Left forelimb (tissue), 1 donor: ENCODE measurements around the gene TRAF3IP1.

Source experiments
- DNase-seq: peaks from one replicate; pipeline ENCODE4 v3.0.0-alpha.2; 2018; ENCODE audit warnings: low spot score

The TRAF3IP1 gene

DNA sequence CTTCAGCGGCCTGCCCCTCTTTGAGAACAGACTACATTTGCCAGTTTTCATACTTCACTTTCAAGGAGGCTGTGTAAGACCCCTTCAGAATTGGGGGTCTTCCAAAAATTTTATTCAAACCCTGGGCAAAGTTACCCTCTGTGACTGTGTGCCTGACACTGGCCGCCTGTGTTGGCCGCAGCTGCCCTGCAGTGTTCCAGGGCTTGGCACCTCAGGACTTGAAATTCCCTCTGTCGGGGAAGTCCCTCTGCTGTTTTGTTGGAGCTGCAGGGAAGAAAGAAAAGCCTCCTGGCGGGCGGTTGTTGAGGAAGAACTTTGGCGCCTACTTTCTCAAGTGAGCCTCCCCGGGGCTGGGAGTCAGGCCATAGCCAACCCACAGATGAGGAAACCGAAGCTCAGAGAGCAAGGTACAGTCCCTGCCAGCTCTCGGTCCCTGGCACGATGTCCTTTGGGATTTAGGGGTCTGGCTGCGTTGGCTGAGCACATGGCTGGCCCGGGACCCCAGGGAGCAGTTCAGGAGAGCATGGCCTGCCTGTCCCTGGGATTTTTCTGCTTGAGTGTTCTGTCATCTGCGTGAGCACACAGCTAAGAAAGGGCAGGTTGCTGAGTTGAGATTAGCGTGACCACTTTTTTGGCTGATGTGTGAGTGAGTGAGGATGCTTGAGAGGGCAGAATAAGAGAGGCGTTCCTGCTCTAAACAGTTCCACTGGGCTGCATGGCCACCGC is 88.5 kb downstream of the TRAF3IP1 start:
- no peak for DNase-seq

DNA sequence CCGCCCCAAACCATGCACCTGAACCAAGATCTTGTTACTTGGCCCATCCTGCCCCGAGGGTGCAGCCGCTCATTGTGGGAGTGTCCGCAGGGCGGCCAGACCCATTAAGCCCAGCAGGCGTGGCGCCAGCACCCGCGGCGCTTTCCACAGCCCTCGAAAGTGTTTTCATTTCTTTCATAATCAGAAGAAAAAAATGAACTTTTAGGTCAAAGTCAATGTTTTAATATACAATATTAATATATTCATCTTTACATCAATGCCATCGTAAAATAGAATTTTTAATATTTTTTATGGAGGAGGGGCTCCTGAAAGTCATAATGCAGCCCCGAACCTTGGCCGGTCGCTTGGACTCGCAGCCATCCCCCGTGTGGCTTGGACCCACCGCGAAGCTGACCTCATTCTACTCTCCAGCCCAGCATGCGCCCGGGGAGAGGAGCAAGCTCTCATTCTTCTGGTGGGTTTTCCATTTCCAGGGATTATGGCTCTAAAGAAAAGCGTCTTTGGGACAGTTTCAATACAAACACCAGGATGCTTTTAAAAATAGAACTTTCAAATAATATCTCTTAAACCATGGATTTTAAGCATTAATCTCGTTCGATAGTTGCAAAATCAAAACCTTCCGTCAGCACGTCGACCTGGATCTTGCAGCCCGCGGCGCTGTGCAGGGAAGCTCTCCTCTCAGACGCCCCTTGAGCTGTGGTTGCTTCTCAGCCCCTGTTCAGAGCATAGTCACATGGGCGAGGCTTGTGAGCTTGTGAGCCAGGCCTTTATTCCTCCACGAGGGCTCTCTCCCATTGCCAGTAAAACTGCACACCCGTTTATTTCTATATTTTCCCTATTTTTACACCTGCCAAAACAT is 89.3 kb downstream of the TRAF3IP1 start:
- no peak for DNase-seq

DNA sequence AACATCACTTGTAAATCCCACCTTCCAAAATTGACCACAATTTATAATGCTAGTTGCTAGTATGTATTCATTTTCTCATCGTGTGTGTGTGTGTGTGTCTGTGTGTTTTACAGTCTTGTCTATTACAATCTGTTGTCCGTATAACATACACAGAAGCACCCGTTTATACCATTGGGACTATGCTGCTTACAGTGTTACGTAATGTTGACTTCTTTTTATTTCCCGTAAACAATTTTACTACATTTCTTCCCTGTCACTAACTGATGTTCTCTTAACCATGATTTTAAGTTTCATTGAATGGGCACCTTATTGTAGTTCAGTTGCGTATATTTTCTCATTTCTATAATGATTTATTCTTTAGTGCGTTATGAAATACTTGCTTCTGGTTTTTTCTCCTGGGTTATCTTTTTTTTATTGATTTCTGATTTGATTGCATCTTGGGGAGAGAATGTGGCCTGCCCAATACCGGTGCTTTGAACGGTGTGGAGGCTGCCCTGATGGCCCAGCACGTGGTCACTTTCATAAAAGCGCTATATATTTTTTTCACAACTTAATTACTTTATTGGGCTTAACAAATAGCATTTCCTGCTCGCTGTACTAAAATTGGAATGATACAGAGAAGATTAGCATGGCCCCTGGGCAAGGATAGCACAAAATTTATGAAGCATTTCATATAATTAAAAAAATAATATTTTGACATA is 91.9 kb downstream of the TRAF3IP1 start:
- no peak for DNase-seq

DNA sequence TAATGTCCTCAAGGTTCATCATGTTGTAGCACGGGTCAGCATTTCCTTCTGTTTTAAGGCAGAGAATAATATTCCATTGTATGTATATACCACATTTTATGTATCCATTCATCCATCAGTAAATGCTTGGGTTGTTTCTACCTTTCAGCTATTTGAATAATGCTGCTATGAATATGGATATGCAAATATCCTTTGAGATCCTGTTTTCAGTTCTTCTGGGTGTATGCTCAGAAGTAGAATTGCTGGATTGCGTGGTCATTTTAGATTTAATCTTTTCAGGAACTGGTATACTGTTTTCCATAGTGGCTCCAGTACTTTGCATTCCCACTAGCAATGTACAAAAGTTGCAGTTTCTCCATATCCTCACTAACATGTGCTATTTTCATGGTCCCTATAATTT is 93.0 kb downstream of the TRAF3IP1 start:
- no peak for DNase-seq

DNA sequence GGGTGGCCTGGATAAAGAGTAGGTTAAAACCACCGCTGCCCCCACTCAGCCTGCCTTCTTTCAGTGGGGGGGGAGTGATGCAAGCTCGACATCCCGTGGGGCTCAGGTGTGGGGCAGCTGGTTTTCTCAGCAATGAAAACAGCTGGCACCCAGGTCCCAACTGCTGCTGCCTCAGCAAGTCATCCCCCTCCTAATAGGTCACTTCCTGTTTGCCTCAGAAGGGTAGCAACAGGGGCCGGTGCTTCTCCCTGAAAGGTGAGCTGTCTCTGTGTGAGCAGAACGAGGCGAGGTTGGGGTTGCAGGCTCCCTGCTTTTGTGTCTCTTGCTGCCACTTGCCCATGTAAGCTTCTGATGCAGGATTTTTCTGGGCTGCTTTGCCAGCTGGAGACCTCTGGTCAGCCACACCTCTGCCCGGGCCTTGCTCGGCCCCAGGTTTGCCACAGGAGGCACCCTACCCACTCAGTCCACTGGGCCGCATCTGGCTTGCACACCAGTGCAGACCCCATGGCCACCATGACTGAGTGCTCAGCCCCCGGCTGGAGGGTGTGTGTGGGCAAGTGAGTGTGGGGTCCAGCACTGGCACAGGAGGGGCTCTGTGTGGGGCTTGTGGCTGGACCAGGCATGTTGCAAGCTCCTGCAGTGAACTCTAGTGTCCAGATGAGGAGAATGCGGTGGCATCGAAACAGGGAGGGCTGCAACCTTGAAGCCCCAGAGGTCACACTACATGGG is 94.9 kb downstream of the TRAF3IP1 start:
- no peak for DNase-seq

DNA sequence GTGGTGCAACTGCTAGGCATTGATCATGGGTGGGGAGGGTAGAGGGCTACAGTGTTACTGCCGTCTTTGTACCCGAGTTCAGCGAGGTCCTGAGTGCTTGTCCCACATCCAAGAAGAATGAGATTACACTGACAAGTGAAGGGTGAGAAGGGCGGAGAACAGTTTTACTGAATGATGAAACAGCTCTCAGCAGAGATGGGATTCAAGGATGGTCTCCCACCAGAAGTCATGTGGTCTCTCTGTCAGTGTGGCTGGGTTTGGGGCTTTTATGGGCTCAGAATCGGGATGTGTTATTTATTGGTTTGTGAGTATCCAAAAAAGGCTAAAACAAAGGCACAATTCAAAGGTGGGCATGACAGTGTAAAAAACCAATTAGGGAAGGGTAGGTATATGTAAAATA is 95.6 kb downstream of the TRAF3IP1 start:
- DNase-seq = no peak

DNA sequence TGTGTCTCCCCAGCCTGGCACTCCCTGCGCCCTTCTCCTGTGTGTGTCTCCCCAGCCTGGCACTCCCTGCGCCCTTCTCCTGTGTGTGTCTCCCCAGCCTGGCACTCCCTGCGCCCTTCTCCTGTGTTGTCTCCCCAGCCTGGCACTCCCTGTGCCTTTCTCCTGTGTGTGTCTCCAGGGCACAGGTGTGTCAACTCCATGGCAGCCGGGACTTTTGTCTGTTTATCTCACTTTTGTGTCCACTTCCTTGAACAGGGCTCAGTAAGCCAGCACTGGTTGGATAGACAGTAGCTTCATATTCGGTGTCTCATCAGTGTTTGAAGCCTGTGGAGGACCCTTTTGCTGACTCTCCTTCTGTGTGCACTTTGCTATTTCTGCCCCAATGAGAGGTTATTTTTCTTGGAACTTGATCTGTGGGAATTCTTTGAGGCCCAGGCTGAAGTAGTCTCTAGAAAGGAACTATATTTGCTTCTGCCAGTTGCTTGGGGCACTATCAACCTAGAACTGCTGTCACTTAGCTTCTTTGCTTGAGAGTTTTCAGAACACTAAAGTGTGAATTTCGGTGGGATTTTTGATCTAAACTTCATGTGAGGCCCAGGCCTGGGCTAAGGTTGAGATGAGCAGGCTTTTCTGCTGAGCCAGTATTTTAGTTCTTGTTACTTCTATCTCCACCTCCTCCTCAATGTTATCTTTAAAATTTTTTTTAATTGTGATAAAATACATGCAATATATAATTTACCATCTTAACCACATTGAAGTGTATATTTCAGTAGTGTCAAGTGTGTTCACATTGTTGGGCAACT is 98.1 kb downstream of the TRAF3IP1 start:
- DNase-seq = no peak

DNA sequence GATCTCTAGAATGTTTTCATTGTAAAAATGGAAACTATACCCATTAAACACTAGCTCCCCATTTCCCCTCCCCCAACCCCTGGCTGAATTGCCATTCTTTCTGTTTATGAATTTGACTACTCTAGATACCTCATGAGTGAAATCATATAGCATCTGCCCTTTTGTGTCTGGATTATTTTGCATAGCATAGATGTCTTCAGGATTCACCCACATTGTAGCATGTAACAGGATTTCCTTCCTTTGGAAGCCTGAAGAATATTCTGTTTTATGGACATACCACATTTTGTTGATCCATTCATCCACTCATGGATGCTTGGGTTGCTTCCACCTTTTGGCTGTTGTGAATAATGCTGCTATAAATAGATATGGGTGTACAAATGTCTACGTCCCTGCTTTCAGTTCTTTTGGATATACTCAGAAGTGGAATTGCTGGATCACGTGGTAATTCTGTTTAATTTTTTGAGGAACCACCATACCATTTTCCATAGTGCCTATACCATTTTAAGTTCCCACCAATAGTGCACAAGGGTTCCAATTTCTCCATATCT is 98.8 kb downstream of the TRAF3IP1 start:
- no peak for DNase-seq

DNA sequence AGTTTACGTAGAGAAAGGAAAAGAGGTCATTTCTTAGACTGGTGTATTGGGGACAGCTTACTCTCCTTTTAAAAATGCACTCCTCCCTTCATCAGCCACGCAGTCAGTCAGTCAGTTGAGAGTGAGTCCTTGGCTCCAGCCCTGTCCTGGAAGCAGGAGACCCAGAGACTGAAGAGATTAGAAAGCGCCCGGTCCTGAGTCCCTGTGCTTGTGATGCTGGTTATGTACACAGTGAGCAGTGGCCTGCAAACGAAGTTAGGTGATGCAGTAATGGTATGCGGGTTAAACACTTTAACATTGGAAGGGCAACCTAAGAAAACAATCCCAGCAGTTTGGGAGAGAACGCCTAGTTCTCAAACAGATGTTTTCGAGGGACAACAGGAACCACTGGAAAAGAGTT is 100.1 kb downstream of the TRAF3IP1 start:
- DNase-seq = no peak

DNA sequence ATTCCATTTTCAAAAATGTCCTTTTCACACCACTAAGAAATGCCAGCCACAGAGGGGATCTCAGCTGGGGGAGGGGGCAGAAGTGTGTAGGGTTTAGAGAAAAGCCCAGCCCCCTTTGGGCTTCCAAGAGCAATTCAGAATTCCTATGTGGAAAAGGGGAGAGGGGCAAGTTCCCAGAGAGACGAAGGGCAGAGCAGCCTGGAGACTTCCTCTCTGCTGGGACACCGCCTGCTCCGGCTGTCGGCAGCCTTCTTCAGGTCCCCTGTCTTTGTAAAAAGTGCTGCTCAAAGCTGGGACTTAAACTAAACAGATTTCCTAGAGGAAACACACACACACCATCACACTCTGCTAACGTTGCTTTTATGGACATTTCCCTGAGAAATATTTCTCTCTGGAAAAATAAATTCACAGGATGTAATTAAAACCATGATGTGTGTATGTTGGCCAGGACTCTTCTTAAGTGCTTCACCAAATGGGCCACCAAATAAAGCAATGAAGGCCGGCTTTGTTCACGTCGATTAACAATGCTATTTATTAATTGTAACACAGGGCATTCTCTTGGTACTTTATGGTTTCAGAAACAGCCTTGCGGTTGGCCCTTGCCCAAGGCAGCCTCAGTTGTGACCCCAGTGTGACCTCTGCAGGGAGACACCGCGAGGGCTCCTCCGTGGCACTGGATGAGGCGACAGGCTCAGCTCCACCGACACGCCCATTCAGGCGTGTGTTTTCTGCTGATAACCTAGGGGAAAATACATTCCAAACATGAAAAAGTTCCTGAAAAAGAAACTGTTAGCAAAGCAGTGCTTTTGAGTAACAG is 100.8 kb downstream of the TRAF3IP1 start:
- no peak for DNase-seq

DNA sequence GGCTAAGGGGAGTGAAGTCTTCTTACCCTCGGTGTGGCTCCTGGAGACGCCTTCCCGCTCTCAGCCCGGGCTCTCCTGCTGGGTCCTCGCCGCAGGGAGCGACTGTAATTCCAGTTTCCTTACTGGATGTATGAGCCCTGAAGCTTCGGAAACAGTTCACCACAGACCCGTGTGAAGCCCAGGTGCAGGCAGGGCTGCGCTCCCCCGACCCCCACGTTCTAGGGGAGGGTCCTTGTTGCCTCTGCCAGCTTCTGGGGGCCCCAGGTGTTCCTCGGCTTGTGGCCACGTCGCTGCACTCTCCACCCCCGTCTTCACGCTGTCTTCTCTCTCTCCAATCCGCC is 101.3 kb downstream of the TRAF3IP1 start:
- DNase-seq = no peak

DNA sequence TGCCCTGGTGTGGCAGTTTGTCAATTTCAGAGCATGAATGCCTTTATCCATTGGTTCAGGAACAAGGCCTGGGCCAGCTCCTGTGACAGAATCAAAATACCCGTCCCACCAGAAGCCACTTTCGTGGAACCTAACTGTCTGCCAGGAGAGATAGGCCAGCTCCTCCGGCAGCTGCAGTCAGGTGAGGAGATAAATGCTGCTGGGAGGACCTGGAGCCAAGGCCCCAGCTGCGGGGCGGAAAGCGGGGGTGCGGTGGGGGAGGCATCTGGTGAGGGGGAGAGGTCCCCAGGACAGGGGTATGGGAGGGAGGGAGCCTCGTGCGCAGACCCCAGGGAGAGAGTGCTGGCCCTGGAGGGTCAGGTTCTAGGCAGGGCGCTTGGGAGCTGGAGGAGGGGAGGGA is 102.0 kb downstream of the TRAF3IP1 start:
- DNase-seq = no peak

DNA sequence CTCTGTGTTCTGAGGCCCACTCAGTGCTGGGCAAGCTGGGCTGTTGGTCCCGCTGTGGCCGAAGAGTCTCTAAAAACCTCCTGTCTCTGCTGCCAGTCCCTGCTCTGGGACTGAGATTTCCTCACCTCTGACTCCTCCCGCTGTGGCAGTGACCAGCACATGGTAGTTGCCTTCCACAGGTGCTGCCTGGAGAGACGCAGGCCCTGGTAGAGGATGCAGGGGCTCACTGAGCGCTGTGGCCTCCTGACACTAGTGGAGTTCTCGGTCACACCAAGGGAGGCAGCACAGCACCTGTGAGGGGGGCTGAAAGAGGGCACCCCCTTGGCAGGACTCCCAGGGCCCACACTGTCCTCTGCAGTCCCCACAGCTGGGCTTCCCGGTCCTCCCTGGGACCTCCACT is 102.6 kb downstream of the TRAF3IP1 start:
- no peak for DNase-seq

DNA sequence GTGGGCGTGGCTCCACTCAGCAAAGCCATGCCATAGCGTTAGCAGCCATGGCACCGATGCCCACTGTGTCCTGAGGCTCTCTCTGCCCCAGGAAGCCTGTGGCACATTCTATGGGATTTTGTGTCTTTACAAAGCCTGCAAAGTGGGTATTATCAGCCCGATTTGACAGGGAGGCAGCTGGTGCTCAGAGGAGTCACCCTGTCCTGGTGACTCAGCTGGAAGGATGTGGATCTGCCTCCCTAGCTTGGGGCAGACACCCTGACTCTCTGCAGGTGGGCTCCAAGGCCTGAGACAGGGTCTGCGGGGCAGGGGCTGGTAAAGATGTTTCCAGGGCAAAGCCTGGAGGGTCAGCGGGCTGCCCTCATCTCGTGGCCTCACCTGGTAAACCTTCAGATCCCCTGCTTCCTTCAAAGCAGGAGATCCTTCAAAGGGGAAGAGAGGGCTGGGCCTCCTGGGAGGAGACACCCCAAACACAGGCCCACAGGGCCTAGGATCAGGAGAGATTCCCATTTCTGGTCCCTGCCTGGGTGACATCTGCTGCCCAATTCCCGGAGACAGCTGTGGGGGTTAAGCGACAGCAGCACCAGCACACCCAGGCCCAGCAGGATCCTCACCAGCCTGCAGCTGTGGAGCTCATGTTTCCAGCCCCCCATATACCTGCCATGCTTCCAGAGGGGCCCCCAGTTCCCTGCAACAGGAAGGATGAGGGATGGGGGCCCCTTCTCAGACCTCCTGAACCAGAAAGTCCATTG is 103.4 kb downstream of the TRAF3IP1 start:
- DNase-seq = no peak

DNA sequence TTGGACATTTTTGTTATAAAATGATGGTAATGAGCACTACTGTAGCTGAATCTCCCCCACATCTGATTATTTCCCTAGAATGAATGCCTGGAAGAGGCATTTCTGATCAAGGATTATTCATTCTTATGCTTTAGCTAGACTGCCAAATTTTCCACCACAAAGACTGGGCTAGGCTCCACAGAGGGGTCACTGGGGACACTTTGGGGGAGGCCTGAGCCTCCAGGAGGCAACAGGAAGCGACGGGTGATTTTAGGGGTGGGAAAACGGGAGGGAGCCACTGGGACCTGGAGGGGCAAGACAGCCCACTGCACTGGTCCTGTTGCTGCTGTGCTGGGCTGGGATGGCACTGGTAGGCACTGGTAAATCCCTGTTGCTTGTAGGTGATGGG is 104.0 kb downstream of the TRAF3IP1 start:
- no peak for DNase-seq

DNA sequence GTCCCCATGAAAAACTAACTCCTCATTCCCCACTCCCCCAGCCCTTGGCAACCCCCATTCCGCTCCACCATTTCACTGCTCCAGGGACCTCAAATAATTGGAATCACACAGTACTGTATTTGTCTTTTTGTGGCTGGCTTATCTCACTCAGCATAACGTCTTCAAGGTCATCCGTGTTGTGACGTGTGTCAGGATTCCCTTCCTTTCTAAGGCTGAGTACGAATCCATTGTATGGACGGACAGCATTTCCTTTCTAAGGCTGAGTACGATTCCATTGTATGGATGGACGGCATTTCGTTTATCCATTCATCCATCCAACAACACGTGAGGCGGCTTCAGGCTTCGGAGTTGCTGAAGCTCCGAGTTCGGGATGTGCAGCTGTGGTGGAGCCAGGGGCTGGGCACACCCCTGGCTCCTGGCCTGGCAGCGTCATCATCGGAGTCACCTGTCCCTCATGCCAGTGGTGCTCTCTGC is 105.2 kb downstream of the TRAF3IP1 start:
- DNase-seq = no peak

DNA sequence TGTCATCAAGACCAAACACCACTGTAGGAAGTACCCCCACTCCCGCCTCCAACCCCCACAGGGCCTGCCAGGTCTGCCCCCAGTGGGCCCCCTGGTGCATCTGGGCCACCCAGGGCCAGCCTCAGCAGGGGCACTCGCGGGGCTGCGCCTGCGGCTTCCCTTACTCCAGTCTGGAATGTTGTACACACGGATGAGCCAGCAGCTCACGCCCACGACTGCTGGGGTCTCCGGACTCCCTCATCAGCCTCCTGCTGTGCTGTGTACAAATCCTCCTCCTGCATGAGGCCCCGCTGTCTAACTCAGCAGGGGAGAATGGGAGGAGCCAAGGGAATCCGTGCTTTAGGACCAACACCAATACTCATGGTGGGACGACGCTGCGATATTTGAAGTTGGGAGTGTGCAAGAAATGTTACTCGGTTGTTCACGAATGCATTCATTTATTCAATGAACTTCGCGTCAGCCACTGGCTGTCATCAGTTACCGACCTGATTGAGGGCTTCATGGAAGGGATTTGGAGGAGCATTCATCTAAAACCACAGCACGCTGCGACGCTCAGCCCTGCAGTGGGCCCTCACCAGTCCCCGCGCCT is 105.8 kb downstream of the TRAF3IP1 start:
- DNase-seq = no peak

DNA sequence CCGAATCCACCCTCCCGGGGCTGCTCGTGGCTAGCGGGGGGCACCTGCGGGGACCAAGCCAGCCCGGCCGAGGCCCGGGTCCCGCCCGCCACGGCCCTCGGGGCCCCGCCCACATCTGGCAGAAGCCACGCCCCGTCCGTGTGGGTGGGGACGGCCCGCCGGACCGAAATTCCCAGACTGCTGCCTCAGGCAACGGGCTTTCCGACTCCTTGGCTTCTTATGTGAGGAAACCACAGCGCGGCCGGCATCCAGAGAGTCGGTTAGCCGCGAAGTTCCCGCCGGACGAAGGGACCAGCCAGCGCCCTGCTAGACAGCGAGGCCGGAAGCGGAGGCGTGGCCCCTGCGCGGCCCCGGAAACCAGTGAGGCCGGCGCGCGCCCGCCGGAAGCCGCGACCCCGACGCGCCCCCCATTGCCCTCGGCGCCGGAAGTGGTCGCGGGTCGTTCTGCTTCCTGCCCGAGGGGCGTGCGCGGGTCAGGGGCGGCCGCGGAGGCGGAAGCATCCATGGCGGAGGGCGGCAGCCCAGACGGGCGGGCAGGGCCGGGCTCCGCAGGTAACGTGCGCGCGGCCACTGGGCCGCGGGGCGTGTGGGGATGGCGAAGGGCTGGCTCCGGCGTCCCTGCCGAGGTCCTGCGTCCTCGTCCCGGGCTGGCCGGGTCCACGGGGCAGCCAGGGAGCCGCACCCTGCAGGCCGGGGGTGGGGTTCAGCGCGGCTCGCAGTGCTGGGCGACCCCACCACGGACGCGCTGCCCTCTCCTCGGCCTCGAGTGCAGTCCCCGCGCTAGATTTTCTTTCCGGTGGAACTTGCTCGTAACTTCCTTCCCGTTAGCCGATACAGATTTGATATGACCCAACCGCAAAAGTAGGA is 106.5 kb downstream of the TRAF3IP1 start, which contains the start of gene ASB1:
Gene ASB1 (plus strand): TSS at position 360 of the 867 bp plus-strand sequence. CDS start 144 bp downstream, at position 504.
- peak; percentile 89 for DNase-seq
